ENCODE measurements around the gene AICDA. TPM values are rescaled to one million over a fixed set of nuclear protein-coding genes. Genes with fewer than 3 reads are reported as not detected.

The AICDA gene
- total RNA-seq, 6 donors from 2014 or later: 0.74 to 1.3 TPM; not detected in 4

DNA sequence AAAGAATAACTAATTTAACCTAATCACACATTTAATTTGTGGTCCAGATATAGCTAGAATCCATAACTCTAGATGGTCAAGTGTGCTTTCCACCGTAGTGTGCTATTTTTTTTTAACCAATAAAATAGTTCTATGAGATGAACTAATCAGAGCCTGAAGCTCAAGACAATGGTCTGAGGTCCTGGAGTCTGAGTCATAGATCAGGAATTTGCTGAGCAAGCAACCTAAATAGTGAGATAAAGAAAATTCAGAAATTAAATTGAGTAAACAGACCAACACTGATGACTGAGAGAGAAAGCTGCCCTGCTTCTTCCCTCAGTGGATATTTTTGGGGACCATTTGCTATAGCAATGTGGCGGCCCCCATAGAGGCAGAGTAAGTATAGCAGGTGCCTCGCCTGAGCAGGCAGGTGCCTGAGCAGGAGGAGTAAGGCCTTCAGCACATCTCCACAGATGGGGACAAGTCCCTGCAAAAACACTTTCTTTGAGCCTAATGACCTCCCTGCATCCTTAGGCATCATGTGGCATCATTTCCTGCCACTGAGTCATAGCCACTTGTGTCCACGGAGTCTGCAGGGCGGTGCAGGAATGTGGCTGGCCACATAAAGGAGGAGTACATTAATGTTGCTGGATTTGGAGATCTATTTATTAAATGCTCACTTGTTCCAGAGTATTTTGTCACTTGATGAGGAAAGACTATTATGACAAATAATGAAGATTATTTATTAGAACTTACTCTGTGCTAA, 58.0 kb downstream of the AICDA start:
- WGBS, 2 donors: 81 to 82% methylated on average over 5 of the region's 5 CpGs

DNA sequence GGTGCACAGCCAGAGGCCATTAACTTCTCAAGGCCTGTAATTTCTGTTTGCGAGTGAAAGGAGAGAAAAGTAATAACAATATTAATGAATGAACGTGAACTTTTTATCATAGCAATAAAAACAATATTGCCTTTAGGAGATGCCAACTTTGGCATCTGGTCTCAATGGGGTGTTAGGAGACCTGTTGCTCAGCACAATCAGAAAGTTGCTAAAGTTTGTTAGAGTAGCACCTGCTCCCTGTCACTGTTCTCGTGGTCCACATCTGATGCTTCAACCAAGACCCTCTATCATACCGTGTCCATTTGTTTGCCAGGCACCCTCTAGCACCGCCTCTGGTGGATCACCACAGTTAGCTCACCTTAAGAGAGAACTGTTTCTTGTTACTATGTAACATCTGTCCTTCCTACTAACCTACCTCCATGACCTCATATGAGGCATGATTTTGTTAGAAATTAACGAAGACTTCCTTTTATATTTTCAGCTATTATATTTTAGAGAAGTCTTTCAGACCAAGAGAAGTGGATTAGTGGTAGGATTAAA, 59.5 kb downstream of the AICDA start:
- TF ChIP-seq, protein P1, sequence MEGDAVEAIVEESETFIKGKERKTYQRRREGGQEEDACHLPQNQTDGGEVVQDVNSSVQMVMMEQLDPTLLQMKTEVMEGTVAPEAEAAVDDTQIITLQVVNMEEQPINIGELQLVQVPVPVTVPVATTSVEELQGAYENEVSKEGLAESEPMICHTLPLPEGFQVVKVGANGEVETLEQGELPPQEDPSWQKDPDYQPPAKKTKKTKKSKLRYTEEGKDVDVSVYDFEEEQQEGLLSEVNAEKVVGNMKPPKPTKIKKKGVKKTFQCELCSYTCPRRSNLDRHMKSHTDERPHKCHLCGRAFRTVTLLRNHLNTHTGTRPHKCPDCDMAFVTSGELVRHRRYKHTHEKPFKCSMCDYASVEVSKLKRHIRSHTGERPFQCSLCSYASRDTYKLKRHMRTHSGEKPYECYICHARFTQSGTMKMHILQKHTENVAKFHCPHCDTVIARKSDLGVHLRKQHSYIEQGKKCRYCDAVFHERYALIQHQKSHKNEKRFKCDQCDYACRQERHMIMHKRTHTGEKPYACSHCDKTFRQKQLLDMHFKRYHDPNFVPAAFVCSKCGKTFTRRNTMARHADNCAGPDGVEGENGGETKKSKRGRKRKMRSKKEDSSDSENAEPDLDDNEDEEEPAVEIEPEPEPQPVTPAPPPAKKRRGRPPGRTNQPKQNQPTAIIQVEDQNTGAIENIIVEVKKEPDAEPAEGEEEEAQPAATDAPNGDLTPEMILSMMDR (IDR thresholded peaks at IDR 0.05): no peak
- TF ChIP-seq POLR2A (IDR thresholded peaks at IDR 0.05) (no peak), POLR2AphosphoS5 (IDR thresholded peaks at IDR 0.05) (no peak)
- Histone ChIP-seq H3K9me3 (no peaks in the 10 kb centered on the region), H3K27me3 (no peaks in the 10 kb centered on the region), H3K4me1 (no peaks in the 10 kb centered on the region), H3K4me3 (no peak overlapping the region), H3K36me3 (no peaks in the 10 kb centered on the region), H3K27ac (no peak overlapping the region)
- ATAC-seq (ENCODE audit: low FRiP score in 2 of 2): no peak
- no peak for DNase-seq
- WGBS, 2 donors: 69 to 78% methylated on average over 6 of the region's 6 CpGs

More for the DNA sequence above, 58.0 kb downstream of the AICDA start:
- ATAC-seq (ENCODE audit: low FRiP score in 2 of 2) (no peak), DNase-seq (no peak)
- Histone ChIP-seq H3K27me3 (no peaks in the 10 kb centered on the region), H3K4me3 (no peak overlapping the region), H3K36me3 (no peaks in the 10 kb centered on the region), H3K4me1 (no peaks in the 10 kb centered on the region), H3K9me3 (no peaks in the 10 kb centered on the region), H3K27ac (no peak overlapping the region)
- TF ChIP-seq POLR2A (IDR thresholded peaks at IDR 0.05) (no peak), EP300 (IDR thresholded peaks at IDR 0.05) (no peak), POLR2AphosphoS5 (IDR thresholded peaks at IDR 0.05) (no peak)
- TF ChIP-seq, protein P1 (IDR thresholded peaks at IDR 0.05): no peak

Small RNAs within 50 kb of the gene (small RNA-seq; reads per million reads assigned to genes)
- gene RF00019: 0 reads per million in 4 donors
- gene RF00564: 0 reads per million in 4 donors

Other genes with a start within 250 kb of the AICDA start
- under 1 TPM in 4 of 6 donors, not detected in 2; 0.49 to 0.98 (median 0.77) TPM for gene CLEC6A, start 156.9 kb downstream of the AICDA start, total RNA-seq
- gene CLEC4D, start 99.4 kb downstream of the AICDA start, total RNA-seq: 1 to 10 TPM in 5 of 6 donors, not detected in 1; 1.2 to 4.0 (median 3.2) TPM
- gene CLEC4E, start 72.0 kb downstream of the AICDA start, total RNA-seq: 10 to 100 TPM in 5 of 6 donors, 1 to 10 TPM in 1; 3.0 to 30.8 (median 16.3) TPM
- gene MFAP5, start 50.0 kb upstream of the AICDA start, total RNA-seq: 100 to 1,000 TPM in 1 of 6 donors, 10 to 100 TPM in 1, 1 to 10 TPM in 4; 2.1 to 102 (median 8.5) TPM
- 100 to 1,000 TPM in 1 of 6 donors, 10 to 100 TPM in 5; 25.2 to 103 (median 40.1) TPM for gene RIMKLB, start 85.1 kb upstream of the AICDA start, total RNA-seq
- under 1 TPM in 2 of 6 donors, not detected in 4; 0.13 to 0.15 TPM for gene A2ML1, start 209.8 kb upstream of the AICDA start, total RNA-seq